ENCODE data around the gene NOX4. TPM values are rescaled to one million over a fixed set of nuclear protein-coding genes. Genes with fewer than 3 reads are reported as not detected.

NOX4 gene
- total and polyA plus RNA-seq, 2 of the 8 experiments (the other 6 are each of a cell fraction or from before 2014, with no cell fraction given): 2.0 to 2.3 TPM

- CTCF ChIA-PET (ENCODE audit: partially characterized antibody): interaction anchor here (1.0 kb wide), 1 partner anchor 14 kb away, joined by 3 read pairs; no protein-coding TSS in a partner anchor
Measured at GRCh38 chr11:89484896-89485295, 6.3 kb downstream of the NOX4 start.

More at GRCh38 chr11:89484896-89485295, 6.3 kb downstream of the NOX4 start:
- no peak for TF ChIP-seq RXRA (IDR thresholded peaks at IDR 0.05; ENCODE audit: insufficient read depth, low read depth, low read length)
- TF ChIP-seq ATF2 (IDR thresholded peaks at IDR 0.05; ENCODE audit: low read length): no peak
- TF ChIP-seq EZH2 (IDR thresholded peaks at IDR 0.05; ENCODE audit: low read depth, low read length, severe bottlenecking): no peak
- TF ChIP-seq CHD1 (IDR thresholded peaks at IDR 0.05; ENCODE audit: low read depth, low read length): no peak
- no peak for TF ChIP-seq RFX5 (IDR thresholded peaks at IDR 0.05; ENCODE audit: borderline replicate concordance, low read depth, low read length)
- TF ChIP-seq ZNF274 (IDR thresholded peaks at IDR 0.05; ENCODE audit: borderline replicate concordance, extremely low read depth, low read length): no peak
- no peak for TF ChIP-seq SAP30 (IDR thresholded peaks at IDR 0.05; ENCODE audit: insufficient read depth, insufficient replicate concordance, low read length)
- TF ChIP-seq ATF3 (IDR thresholded peaks at IDR 0.05; ENCODE audit: insufficient read depth, low read depth, low read length): no peak
- TF ChIP-seq CREB1 (IDR thresholded peaks at IDR 0.05): no peak
- no peak for TF ChIP-seq SRF (IDR thresholded peaks at IDR 0.05; ENCODE audit: low read depth, low read length)
- no peak for TF ChIP-seq KDM1A (IDR thresholded peaks at IDR 0.05; ENCODE audit: borderline replicate concordance, low read length)
- Histone ChIP-seq H3K9me3 (ENCODE audit: insufficient read depth in 2 of 2, low read depth in 1 of 2, low read length in 1 of 2) (no peaks in the 10 kb centered on the region), H2BK120ac (replicated peaks; ENCODE audit: low read depth, low read length) (no peak overlapping the region), H3K79me1 (ENCODE audit: low read depth, low read length) (no peaks in the 10 kb centered on the region), H3K4ac (replicated peaks; ENCODE audit: insufficient read length, low read depth, low read length) (no peak overlapping the region), H4K91ac (replicated peaks; ENCODE audit: insufficient read length, low read length) (no peak overlapping the region), H3K27ac (ENCODE audit: low read depth, low read length) (no peak overlapping the region), H3K9ac (replicated peaks in 1 of 4; ENCODE audit: extremely low read depth in 1 of 4, low read depth in 3 of 4, low read length in 3 of 4) (no peak overlapping the region), H3K4me2 (ENCODE audit: insufficient read depth in 1 of 2, low read depth in 2 of 2, low read length in 2 of 2) (no peak overlapping the region), H3K23me2 (ENCODE audit: low read depth, low read length) (no peaks in the 10 kb centered on the region), H2AFZ (ENCODE audit: low read length) (no peak overlapping the region), H3K36me3 (ENCODE audit: control insufficient read depth in 2 of 4, insufficient read depth in 4 of 4, low read length in 3 of 4) (no peaks in the 10 kb centered on the region), H4K5ac (ENCODE audit: insufficient read length, low read depth, low read length) (no peak overlapping the region), H2BK20ac (ENCODE audit: low read length) (no peak overlapping the region), H4K8ac (ENCODE audit: extremely low read depth, insufficient read depth, low read length) (no peak overlapping the region), H2BK5ac (ENCODE audit: low read depth, low read length) (no peak overlapping the region), H3K18ac (ENCODE audit: extremely low read depth, low read length) (no peak overlapping the region), H2AK5ac (ENCODE audit: low read depth, low read length) (no peak overlapping the region), H3K4me3 (ENCODE audit: extremely low read depth in 1 of 4, insufficient read depth in 2 of 4, low read depth in 3 of 4, low read length in 4 of 4) (no peak overlapping the region), H3K56ac (replicated peaks; ENCODE audit: insufficient read length, low read depth, low read length) (no peak overlapping the region), H3K23ac (ENCODE audit: insufficient read length) (no peak overlapping the region), H2BK15ac (ENCODE audit: low read length) (no peak overlapping the region), H3K27me3 (replicated peaks in 1 of 4; ENCODE audit: control insufficient read depth in 3 of 4, extremely low read depth in 1 of 4, insufficient read depth in 3 of 4, low read length in 3 of 4) (no peaks in the 10 kb centered on the region), H3K14ac (ENCODE audit: insufficient read length) (no peak overlapping the region), H3K4me1 (replicated peaks in 1 of 4; ENCODE audit: control insufficient read depth in 3 of 4, insufficient read depth in 4 of 4, low read length in 3 of 4) (no peaks in the 10 kb centered on the region), H3K79me2 (ENCODE audit: control insufficient read depth in 1 of 2, insufficient read depth in 2 of 2, low read length in 2 of 2) (no peaks in the 10 kb centered on the region), H2BK12ac (ENCODE audit: low read depth, low read length) (no peak overlapping the region), H4K20me1 (replicated peaks in 1 of 2; ENCODE audit: control insufficient read depth in 1 of 2, insufficient read depth in 2 of 2, low read length in 2 of 2) (no peaks in the 10 kb centered on the region)
- DNase-seq (ENCODE audit: low read depth in 1 of 2, low spot score in 2 of 2): no peak
- POLR2A ChIA-PET (ENCODE audit: partially characterized antibody): no interaction called here
- FAIRE-seq: no peak

All from H1 (cell line).